CD4-positive, alpha-beta T cell treated with Interleukin-1 beta for 1 hour (primary cell): ENCODE results near the gene WWOX.

Experiments used
- DNase-seq, 2 donors: peaks; one replicate each; pipeline ENCODE4 v3.0.0-alpha.2; 2020 to 2022

WWOX gene

GRCh38 chr16:78984887-78985464 lies 885.5 kb downstream of the WWOX start:
- no peak for DNase-seq

DNA sequence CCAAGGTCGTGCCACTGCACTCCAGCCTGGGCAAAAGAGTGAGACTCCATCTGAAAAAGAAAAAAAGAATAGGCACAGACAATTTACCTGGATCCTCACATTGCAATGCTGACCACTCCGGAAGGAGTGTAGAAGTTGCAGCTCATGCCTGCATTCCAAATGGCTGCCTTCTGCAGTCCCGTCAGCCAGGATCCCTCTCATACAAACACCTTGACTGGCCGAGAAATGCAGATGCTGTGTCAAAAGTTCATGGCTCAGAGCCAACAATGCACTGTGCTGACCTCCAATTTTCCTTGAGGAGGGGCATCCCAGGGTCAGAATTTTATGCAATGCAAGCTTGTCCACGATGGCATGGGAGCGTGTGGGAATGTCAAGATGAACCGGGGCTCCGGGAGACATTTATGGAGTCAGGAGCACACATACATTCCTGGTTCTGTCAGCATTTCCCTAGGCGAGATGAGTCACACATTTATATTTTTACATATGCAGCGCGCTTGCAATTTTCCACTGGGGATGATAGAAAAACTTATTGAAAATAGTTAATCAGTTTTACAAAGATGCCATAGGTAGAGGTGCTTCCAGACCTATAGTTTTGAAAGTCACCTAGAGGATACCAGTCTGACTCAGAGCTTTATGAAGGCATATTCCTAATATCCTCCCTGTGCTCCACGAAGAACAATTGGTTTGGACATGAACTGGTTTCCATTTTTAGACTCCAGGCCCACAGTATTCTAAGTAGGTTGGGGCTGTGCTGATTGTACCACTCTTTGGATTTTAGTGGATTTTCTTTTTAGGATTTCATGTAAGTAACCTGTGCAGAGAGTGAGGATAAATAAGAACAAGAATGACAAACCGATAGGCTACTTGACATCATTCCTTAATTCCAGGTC lies 886.5 kb downstream of the WWOX start:
- no peak for DNase-seq

- no peak for DNase-seq
These were observed 888.2 kb downstream of the WWOX start for GRCh38 chr16:78987666-78988065.

DNA sequence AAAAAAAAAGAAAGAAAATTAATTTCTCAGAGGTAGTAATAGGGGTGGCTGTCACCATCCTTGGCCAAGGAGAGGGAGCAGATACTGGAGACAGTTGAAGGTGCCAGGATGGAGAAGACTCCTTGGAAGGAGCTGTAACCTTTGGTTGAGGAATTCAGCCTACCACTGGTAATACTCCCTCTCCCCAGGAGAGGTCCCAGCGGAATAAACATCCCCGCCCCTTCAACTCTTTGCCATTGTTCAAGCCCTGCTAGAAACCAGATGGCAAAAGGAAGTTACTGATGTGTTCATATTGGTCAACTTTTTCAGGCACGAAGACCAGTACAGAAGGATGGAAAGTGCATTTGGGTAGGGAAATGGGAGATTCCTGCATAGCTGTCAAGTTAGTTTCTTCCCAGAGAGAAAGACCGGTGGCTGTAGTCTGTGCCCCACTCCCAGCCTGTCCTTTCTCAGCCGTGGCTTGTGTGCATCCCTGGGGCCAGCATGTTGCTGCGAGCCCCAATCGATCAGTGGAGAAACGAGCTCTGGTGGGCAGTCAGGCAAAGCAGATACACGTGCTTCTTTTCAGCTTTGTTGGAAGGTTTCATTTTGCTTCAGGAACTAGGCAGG lies 889.0 kb downstream of the WWOX start:
- no peak for DNase-seq

DNA sequence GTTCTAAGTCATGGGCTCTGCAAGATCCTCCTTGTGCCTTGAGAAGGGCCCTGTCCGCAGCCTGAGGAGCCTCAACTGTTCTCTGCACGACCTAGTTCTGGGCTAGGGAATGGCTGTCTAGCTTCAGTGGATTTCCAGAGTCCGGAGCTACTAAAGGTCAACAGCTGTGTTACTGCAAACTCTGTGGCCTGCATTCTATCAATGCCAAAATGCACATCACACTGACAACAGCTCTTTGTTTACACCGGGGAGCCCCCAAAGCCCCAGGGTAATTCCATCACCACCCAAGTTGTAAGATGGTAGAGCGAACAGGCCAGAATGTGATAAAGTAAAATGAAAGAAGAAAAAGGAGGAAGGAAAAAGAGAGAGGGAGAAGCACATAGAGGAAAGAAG lies 890.9 kb downstream of the WWOX start:
- DNase-seq = no peak

GRCh38 chr16:78992001-78992400 lies 892.5 kb downstream of the WWOX start:
- DNase-seq = no peak

DNA sequence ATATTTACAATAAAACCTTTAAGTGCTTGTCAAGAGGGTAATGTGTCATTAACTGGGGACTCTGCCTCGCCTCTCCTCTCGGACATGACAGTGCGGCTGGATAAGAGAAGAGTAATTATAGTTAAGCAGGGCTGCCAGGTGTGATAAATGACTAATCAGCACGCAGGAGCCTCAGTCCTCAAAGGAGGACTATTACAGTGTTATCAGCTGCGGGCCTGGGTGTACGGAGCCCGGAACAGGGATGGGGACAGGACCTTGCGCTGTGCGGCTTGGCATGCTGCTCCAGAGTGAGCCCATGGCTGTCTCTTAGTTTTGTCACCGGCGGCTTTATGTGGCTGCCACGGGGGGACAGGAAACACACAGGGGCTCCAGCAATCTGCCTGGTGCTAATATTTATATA lies 893.9 kb downstream of the WWOX start:
- DNase-seq = no peak

GRCh38 chr16:78994135-78994745 lies 894.8 kb downstream of the WWOX start:
- DNase-seq = no peak

DNA sequence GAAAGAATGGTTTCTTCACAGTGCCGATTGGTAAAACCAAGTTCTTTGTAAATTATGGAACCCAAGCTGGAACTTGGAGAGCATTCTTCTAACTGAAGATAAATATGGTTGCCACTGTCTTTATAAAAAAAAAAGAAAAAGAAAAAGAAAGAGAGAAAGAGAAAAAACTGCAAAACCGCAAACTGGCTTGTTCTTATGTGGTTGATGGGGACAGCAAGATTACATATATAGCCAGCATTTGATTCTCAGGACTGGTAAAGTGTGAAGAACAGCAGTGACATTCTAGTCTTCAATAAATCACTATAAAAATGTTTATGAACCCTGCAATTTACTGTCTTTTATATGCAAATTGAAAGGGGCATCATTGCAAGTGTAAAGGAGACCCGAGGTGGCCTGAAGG lies 896.0 kb downstream of the WWOX start:
- no peak for DNase-seq

- no peak for DNase-seq
These were observed 897.3 kb downstream of the WWOX start for GRCh38 chr16:78996790-78997189.

GRCh38 chr16:78998879-78999278 lies 899.4 kb downstream of the WWOX start:
- no peak for DNase-seq

GRCh38 chr16:79001156-79001967 lies 901.9 kb downstream of the WWOX start:
- no peak for DNase-seq

DNA sequence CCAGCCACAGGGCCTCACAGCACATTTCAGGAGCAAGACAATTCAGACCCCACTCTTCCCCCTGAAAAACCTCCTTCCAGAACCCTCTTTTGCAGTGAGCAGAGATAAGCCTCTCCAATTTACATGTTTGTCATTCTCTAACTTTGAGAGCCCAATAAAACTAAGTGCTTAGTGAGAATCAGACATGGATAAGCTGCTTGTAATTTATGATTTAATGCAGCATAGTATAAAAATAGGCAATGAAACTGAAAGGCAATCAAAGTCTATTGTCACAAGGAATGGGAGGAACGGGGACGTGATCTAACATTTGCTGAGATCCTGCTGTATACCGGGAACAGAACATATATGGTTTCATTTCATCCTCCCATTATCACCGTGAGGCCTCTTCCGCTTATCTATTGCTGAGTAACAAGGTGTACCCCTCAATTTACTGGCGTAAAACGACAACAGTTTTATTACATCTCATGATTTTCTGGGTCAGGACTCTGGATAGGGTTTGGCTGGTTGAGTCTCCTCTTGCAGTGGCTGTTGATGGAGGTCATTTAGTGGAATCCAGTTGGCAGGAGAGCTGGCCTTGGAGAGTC lies 903.7 kb downstream of the WWOX start:
- DNase-seq = no peak

DNA sequence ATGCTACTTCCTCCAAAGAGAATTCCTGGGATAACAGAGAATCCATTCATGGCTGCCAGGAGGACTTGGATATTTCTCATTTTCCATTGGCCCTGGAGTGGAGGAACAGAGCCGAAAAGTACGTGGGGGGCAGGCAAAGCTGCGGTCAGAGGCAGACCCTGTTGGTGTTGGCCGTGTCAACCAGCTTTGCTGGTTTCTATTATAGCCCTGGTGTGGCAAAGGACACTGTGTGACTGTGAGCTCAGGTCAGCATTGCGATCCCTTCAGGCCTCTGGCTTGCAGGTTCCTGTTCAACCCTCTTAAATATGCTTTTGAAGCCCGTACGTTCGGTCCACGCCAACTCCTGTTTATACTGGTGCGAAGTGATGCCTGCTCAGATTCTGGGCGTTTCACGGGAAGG lies 904.9 kb downstream of the WWOX start:
- DNase-seq = no peak

DNA sequence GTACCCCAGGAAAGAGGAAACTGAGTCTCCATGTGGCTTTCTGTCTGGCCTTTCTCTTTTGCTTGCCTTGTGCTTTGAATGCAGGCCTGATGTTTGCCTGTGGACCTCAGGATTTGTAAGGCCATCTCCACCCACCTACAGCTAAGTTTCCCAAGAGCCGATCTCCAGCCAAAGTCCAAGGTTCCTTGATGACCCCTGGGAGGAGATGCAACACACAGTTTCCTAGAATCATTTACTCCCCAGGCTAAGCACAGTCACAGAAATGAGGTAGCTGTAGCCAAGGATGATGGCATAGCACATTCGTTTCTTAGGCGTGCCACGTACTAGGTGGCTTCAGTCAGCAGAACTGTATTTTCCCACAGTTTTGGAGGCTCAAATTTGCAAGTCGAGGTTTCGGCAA lies 905.6 kb downstream of the WWOX start:
- no peak for DNase-seq

- no peak for DNase-seq
These were observed 906.8 kb downstream of the WWOX start for GRCh38 chr16:79006206-79006605.

- no peak for DNase-seq
These were observed 907.3 kb downstream of the WWOX start for GRCh38 chr16:79006765-79007164.

GRCh38 chr16:79007614-79008013 lies 908.2 kb downstream of the WWOX start:
- DNase-seq = no peak

DNA sequence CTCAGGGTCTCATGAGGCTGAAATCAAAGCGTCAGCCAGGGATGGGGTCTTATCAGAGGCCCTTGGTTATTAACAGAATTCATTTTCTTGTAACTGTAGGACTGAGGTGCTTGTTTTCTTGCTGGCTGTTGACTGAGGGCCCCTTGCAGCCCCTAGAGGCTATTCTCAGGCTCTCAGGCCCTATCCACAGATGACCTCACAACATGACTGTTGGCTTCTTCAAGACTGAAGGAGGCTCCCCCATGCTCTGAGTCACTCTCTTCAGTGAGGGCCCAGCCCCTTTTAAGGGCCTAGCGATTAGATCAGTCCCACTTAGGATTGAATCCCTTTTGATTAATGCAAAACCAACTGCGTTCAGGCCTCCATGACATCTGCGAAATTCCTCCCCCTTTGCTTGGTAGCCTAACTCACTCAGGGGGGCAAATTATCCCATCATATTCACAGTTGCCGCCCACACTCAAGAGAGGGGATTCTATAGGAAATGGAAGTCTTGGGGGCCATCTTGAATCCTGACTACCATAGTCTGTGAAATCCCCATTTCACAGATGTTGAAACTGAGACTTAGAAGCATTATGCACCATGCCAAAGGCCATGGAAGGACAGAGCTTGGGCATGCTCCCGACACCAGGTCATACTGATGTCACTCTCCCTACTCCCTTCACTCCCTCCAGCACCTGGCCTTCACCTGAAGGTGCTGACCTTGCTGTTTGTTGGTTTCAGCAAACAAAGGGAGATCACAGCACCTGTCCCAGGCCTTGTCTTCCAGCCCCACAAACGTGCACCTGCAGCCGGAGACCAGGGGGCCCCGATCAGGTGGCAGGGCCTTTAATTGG lies 908.8 kb downstream of the WWOX start:
- no peak for DNase-seq

DNA sequence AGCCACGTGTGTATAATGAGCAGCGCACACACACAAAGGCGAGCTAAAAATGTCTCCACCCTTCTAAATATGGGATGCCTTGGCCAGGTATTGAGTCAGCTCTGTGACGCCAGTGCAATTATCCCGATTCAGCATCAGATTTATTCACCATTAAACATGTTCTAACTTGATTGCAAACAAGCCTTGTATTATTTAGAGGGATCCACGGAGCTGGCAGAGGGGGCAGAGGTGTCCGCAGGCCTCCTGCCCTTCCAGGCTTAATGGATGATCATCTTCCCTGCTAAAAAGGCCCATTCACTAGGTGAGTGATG lies 909.4 kb downstream of the WWOX start:
- DNase-seq = no peak

- DNase-seq = no peak
These were observed 910.4 kb downstream of the WWOX start for GRCh38 chr16:79009896-79010295.

GRCh38 chr16:79011282-79011681 lies 911.8 kb downstream of the WWOX start:
- DNase-seq = no peak
